Stimulated activated CD8-positive, alpha-beta memory T cell treated with anti-CD3 and anti-CD28 coated beads, Interleukin-15, amount 100 ng/mL, for 4 hours (primary cell): ENCODE data around the gene RPSA.
"Not testable (repeated sequence)": the region's sequence is repeated elsewhere in the genome, so short reads cannot be mapped to it uniquely, and the experiment has no call there.

Experiments
- DNase-seq, 2 donors: peaks; one replicate each; pipeline ENCODE4 v3.0.0-alpha.2; 2020; ENCODE audit warnings: low read depth in 2 of 2

RPSA gene

GRCh38 chr3:39419742-39420315, 13.3 kb downstream of the RPSA start:
- no peak for DNase-seq

DNA sequence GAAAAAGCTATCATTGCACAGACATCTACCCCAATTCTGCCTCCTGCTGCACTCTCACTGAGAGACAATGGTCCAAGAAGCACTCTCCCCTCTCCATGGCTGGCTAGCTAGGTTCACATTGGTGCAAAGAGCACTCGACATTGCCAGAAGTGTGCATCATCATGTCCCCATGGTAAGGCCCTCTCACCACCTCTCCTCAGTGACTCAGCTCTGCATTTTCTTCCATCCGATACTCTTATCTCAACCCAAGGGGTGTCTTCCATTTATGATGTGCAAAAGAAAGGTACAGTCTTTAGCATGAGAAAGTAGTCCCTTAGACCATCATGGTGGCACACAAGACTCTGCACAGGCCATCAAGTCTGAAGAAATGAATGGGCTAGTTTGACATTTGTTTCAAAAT, 14.0 kb downstream of the RPSA start:
- no peak for DNase-seq

- DNase-seq, result no peak
These were observed 17.0 kb downstream of the RPSA start for GRCh38 chr3:39423436-39423970.

DNA sequence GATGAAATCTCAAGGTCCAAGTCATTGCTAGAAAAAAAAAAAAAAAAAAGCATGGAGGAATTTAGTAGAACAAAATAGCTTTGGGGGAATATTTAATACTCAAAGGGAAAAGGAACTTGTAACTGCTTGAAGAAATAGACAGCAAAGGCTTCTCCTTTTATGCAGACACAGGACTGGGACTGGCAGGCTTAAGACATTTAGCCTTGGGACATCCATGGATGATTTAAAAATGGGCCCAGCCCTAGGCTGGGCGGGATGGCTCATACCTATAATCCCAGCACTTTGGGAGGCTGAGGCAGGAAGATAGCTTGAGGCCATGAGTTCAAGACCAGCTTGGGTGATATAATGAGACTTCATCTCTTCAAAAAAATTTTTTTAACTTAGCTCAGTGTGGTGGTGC, 19.8 kb downstream of the RPSA start:
- no peak for DNase-seq

- no peak for DNase-seq
These were observed 21.0 kb downstream of the RPSA start for GRCh38 chr3:39427506-39427905.

DNA sequence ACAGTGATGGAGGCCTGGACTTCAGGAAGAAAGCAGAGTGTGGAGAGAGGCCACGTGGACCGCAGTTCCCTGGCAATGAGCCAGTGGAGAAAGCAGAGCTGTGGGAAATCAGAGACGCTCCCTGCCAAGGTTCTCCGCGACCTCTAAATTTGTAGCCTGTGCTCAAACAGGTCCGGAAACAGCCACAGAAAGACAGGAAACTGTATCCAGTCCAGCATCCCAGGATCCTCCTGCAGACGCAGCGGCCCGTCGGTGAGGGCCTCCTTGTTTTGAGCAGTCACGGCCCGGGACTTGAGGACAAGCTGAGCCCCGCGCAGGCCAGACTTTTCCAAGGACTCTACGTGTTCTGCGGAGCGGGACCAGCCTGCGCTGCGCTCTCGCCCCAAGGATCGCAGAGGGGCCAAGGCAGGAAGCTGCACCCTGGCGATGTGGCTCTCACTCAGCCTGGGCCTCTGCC, 22.3 kb downstream of the RPSA start:
- no peak for DNase-seq

- no peak for DNase-seq
These were observed 22.9 kb downstream of the RPSA start for GRCh38 chr3:39429466-39429865.

- DNase-seq, result no peak
These were observed 25.8 kb downstream of the RPSA start for GRCh38 chr3:39432342-39432741.

- DNase-seq, result no peak
These were observed 27.1 kb downstream of the RPSA start for GRCh38 chr3:39433642-39434041.

GRCh38 chr3:39434574-39434973, 28.1 kb downstream of the RPSA start:
- no peak for DNase-seq

- DNase-seq, result no peak
These were observed 28.7 kb downstream of the RPSA start for GRCh38 chr3:39435006-39435748.

GRCh38 chr3:39438880-39439279, 32.4 kb downstream of the RPSA start:
- no peak for DNase-seq

GRCh38 chr3:39440316-39440715, 33.8 kb downstream of the RPSA start:
- DNase-seq, result no peak

DNA sequence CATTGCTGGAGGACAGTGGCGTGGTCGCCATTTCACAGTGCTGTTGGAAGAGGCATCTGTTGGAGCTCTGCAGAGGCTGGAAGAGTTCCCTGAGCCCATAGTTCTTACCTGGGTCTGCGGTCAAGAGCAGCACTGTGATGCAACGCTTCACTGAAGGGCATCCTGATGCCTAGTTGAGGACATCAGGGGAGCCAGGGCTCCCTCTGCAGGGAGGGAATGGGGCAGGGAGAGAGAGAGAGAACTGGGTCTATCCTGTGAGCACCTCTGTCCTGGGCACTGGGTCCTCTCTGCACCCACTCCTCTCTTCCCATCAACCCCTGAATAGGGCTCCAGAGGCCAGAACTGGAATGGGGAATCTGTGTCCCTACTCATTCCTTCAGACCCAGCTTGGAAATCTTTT, 37.0 kb downstream of the RPSA start:
- DNase-seq, result no peak

GRCh38 chr3:39445927-39446326, 39.4 kb downstream of the RPSA start:
- no peak for DNase-seq

- no peak for DNase-seq
These were observed 39.9 kb downstream of the RPSA start for GRCh38 chr3:39446444-39446843.

DNA sequence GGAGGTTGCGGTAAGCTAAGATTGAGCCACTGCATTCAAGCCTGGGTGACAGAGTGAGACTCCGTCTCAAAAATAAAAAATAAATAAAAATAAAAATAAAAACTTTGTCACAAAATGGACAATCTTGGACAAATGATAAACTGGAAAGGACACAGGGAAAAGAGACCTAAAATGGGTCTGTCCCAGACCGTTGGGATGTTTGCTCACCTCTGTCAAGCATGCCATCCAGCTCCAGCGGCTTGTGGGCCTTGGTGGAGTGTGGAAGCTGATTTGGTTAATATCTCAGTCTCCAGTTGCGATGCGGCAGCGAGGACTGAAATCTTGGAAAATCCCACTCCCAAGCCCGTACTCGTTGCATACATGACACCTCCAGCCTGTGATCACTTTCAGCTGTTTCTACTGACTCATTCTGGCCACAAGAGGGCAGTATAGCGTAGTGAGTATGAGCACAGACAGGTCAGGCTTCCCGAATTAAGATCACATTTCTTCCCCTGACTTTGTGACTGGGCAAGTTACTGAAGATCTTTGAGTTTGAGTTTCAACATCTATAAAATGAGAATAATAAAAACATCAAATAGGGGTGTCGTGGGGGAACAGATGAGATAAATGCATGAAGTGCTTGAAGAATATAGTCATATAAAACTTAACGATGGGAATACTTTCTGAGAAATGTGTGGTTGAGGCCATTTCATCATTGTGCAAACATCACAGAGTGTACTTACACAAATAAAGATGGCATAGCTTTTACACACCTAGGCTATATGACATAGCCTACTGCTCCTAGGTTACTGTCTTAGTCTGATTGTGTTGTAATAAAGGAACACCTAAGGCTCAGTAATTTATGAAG, 41.3 kb downstream of the RPSA start:
- DNase-seq, result peak in 1 of 2 donors; percentile 41

- no peak for DNase-seq
These were observed 42.1 kb downstream of the RPSA start for GRCh38 chr3:39448506-39449233.

- DNase-seq, result no peak
These were observed 43.3 kb downstream of the RPSA start for GRCh38 chr3:39449796-39450195.

DNA sequence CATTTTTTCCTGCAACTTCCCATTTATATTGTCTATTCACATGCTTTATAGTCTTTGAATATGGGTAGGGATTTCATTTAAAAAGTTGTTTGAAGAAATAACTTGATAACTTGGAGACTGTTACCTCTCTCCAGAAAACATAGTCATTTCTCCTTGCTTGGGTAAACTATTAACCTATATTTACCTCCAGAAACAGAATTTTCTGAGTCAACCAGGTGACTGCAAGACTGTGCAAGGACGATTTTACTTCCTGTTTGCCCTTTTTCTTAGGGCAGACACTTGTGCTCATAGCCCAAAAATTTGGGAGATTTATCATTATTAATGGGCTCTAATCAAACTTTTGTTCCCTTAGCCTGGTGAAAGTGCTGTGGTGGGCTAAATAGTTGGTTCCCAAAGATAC, 46.6 kb downstream of the RPSA start:
- no peak for DNase-seq

GRCh38 chr3:39453872-39454271, 47.4 kb downstream of the RPSA start:
- DNase-seq, result not testable (repeated sequence)
